Renal cortical epithelial cell (primary cell): ENCODE data around the gene PDZK1IP1. TPM values are rescaled to one million over a fixed set of nuclear protein-coding genes. Genes with fewer than 3 reads are reported as not detected.

Experiments used
- DNase-seq: peaks from one replicate; pipeline ENCODE4 v3.0.0-alpha.2; 2011; ENCODE audit warnings: low read depth
- total RNA-seq: library from RNA; depleted of rRNA; stranded (reverse); fragments of >200 nt; gene quantifications from 2 replicates; pipeline ENCODE4 v1.2.3, GENCODE V29; 2014

PDZK1IP1 gene
- 288 and 398 TPM in 2 replicates for total RNA-seq

DNA sequence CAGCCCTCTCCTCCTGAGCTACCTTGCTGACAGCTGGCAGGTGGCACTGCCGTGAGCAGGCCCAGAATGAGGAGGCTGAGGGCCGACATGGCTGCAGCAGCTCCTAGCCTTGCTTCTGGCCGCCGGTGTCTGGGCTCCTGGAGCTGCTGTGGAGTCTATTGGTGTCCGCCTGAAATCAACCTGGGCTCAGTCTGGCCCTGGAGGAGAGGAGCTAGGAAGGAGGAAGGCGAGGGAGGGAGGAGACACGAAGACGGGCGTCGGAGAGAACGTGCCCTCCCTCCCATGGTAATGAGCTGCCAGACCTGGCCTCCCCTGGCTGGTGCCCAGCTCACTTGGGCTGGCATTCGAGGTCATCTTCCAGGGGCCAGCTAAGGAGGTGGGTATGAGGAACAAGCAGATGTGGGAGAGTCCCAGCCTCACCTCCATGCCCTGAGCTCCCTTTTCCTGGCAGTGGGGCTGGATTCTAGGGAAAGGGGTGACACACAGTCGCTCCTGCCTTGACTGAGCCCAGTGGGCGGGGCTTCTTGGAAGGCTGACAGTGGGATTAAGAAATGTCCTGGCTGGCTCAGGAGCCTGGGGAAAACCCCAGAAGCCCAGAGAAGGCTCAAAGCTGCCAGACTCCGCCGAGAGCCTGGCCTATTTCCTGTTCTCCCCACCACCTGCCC lies at the start of gene PDZK1IP1:
Gene PDZK1IP1, minus strand, starts transcription at position 193 of the 665 bp plus-strand sequence. Its CDS starts 104 bp downstream, at position 89.
- peak; percentile 98 for DNase-seq

DNA sequence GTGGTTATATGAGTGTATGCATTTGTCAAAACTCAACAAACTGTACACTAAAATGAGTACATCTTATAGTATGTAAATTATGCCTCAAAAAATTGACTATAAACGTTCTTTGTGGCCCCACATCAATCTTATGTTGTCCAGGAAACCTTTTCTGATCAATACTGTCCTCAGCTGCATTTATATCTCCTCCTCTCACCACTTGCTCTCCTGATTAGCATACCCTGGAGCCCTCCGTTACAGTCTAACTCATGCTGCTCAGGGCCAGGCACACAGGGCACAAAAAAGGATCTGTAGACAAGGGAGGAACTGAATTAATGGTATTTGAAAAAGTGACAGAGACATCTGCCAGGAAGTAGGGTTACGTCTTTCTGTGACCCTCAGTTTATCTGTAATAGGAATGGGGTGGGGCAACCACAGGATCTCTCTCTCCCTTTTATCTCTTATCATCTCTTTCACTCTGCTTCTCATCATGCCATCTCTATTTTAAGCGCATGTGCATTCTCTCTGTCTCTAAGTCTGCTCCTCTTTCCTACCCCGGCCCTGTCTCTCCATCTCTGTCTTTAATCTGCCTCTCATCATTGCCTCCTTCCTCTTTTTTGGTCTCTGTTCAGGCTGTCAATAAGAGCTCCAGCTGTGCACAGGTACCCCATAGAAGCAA lies 49.2 kb upstream of the PDZK1IP1 start:
- DNase-seq, result no peak

DNA sequence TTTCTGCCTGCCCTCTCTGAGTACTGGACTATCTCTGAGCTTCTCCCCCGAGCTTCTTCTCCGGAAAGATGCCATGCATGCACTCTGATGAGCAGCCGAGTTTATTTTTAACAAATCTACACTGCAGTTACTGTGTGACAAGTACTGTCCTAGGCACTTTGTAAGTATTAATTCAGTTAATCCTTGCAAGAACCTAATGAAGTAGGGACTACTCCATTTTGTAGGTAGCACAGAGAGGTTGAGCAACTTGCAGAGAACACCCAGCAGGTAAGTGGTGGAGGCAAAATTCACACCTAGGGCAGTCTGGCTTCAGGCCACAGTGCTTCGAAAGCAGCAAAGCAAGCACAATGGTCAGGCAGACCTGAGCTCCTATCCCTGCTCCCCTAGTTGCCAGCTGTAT lies 46.0 kb upstream of the PDZK1IP1 start:
- DNase-seq, result no peak

DNA sequence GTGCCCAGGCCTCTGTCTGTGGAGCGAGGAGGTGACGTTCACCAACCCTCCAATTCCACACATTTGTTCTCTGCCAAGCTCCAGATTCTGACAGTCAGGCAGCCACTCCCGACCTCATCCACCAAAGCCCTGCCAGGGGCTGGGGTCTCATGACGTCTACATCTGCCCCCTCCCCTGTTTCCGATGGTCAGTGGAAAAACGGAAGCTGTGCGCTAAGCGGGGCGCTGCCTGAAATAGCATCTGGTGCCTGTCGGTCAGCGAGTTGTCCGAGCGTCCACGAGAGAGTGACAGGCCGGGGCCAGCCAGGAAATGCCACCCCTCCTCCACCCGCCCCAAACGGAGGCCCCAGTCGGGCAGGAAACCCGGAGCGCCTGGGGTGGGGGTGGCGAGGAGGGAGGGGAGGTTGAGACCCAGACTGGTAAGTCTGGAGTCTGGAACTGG lies 45.4 kb upstream of the PDZK1IP1 start:
- no peak for DNase-seq

DNA sequence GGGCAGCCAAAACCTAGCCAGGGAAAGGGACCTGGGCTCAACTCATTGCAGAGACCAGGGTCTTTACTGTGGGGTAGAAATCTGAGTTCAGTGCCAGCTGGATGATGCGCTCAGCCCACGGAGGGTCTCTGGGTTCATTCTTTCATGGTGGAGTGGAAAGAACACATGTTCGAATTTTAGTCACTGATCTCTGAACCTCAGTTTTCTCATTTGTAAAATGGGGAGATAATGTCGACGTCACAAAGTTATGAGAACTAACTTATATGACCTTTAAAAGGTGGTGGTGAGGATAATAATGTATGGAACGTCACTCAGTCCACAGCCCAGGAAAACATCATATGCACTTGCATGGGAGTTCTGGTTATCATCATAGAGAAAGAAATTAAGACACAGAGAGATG lies 43.4 kb upstream of the PDZK1IP1 start:
- DNase-seq, result no peak

- DNase-seq, result no peak
These were observed 42.5 kb upstream of the PDZK1IP1 start, which contains the start of gene TAL1 for GRCh38 chr1:47232187-47232874. Gene TAL1 (minus strand): TSS chr1:47232225. CDS start chr1:47225888, 6,337 bp downstream.

DNA sequence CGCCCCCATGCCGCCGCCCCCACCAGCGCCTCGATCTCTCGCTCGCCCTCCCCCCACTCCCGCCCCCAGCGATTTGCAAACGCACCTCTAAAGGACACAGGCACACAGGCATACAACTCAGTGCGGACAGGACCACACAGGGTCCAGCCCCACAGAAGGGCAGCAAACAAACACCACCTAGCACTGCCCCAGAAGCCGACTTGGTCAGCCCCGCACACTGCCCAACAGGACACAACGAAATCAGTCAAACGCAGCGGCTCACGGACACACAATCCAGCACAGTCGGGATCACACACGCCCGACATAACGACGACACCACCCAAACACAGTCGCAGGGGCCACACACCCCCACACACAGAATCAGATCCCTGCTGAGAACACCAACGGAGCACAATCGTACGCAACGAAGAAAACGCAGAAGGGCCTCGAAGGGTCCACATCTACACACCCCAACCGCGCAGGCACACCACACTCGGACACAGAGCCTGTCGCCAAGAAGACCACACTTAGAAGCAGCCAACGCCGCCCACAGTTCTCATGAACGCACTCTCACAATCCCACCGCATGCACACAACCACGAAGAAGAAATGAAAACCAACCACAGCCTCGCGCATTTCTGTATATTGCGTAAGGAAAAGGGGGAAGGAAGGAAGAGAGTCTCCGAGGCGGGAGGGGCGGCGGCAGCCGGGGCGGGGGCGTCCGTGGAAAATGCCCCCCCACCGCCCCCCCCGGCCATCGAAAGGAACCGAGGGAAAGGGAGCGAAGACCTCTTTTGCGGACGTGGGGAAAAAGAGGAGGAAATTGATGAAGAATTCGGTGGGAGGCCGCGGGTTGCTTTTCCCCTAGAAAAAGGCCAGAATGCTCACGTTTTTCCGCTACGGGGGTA lies 41.7 kb upstream of the PDZK1IP1 start:
- peak; percentile 24 for DNase-seq

- DNase-seq, result no peak
These were observed 41.0 kb upstream of the PDZK1IP1 start for GRCh38 chr1:47230692-47231300.

DNA sequence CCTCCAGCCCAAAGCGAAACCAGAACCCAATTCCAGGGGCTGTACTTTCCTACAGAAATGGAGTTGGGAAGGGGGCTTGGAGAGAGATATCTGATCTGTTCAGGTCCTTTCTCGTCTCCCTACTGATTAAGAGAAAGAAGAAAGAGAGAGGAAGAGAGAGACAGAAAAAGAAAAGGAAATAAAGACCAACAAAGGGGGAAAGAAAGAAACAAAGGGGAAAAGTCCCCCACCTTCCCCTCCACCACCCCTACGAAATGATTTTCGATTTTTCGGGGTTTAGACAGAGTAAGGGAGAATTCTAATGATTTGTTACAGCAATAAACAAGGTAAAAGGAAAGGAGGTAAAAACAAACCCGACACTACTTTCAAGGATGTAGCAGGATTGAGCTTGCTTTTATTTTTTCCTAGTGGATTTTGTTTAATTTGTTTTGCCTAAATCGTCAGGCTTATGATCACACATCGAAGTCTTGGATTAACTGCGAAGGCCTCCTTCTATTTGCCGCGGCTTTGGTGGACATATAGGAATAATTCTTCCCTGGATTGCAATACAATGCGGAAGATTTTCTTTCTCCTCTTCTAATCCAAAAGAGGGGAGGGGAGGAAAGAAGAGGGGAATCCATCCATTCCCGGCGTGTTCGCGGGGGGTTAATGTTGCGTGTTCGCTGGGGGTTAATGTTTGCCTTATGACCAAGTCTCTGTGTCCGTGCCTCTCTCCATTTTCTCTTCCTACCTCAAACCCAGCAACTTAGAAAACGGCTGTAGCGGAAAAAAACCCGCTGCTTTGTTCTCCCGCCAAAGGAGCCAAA lies 40.3 kb upstream of the PDZK1IP1 start:
- DNase-seq, result no peak

DNA sequence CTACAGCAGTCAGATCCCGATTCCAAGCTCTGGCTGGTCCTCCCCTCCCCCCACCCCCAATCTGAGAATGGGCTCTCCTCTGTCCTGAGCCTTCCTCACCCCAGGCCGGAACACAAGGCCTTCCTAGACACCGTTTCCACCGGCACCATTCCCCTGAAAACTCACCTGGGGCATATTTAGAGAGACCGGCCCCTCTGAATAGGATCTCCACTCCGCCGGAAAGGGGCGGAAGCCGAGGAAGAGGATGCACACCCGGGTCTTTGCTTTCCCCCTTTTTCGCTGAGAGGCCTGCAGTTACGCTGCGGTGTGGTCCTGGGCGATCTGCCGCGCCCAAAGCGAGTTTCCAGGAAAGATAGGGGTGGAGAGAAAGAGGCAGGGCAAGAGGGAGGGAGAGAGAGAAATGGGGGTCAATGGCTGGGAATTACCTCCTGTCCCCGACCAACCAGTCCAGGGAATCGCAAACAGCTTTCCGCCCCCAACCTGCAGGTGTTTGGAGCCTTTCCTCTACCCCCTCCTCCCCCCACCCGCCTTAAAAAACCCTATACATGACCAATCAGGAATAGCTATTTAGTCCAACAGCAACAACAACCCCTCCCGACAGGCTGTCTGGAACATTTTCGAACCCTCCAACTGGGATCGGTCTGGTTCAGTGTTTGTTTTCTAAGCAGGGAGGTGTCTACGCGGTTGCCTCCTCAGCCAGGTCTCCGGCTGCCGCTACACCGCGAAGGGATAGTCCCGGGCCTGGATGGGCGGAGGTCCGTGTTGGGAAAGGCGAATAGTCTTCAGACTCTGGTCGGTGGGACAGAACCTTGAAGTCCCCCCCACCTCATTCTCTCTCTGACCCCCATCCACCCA lies 39.4 kb upstream of the PDZK1IP1 start:
- no peak for DNase-seq

DNA sequence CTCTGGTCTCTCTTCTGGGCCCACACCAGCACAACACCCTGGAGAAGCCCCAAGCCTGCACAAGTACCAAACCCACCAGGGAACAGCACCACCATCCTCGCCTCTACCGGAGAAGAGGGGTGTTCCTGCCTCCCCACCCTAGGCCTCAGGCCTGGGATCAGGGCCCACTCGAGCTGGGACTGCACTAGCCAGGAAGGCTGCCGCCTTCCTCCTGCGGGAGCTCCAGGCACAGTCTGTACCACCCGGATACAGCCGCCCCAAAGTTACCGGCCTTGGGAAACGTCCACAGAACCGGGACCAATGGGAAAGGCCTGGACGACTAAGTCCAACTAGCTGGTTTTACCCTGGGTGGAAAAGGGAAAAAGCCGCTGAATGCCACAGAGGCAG lies 38.8 kb upstream of the PDZK1IP1 start:
- DNase-seq, result no peak

- DNase-seq, result no peak
These were observed 37.8 kb upstream of the PDZK1IP1 start for GRCh38 chr1:47227341-47228232.

GRCh38 chr1:47226839-47227215 lies 37.0 kb upstream of the PDZK1IP1 start:
- no peak for DNase-seq

GRCh38 chr1:47226121-47226838 lies 36.4 kb upstream of the PDZK1IP1 start:
- DNase-seq, result no peak

GRCh38 chr1:47225430-47226100 lies 35.7 kb upstream of the PDZK1IP1 start:
- DNase-seq, result no peak

DNA sequence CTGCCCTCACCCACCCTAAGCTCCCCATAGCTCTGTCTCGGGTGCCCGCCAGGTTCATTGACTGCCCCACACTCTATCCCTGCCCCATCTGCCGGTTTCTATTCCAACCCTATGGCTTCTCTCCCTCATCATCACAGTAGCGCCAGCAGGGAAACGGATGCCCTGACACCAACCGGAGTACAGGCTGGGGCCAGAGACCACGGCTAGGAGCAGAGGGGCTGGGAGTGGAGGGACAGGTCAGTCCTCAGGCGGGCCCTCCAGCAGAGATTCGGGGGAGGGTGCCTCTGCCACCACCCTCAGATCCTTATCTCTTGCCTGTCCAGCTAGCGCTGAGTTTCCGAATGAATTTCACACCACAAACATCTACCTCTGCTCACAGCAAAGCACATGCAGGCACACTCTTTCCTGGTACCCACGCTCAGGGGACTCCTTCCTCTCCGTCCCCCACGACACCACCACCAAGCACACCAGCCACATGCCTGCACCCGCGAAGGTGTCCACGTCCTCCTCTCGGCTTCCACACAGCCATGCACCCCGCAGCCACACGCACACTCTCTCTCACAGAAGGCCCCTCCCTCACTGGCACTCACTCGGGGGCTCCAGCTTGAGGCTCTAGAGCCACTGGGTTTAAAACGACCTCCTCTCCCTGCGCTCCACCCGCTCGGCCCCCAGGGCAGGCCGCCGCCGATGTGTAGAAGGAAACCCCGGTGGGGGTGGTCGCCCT lies 35.0 kb upstream of the PDZK1IP1 start:
- DNase-seq, result no peak
